Spleen (tissue), 11 donors: Measurements from ENCODE around the gene SPINK8. TPM values are rescaled to one million over a fixed set of nuclear protein-coding genes. Genes with fewer than 3 reads are reported as not detected.

Source experiments
- DNase-seq: peaks from one replicate; pipeline ENCODE4 v3.0.0-alpha.2; 2020
- H3K27ac ChIP-seq, 8 donors: fragments of 200-600 bp; sonication (generic) in 7 of 8; 1 replicate in 4 of 8; 2 replicates in 4 of 8; pipeline versions ENCODE4 v1.5.0 to v1.8.0; 2016 to 2021; ENCODE audit warnings: inconsistent platforms in 4 of 8, mild to moderate bottlenecking in 4 of 8, moderate library complexity in 1 of 8
- H3K27me3 ChIP-seq, 7 donors: fragments of 200-600 bp; sonication (generic) in 6 of 7; replicated peaks in 1 of 7; 1 replicate in 4 of 7; 2 replicates in 3 of 7; pipeline versions ENCODE4 v1.5.0 to v1.8.0; 2016 to 2021; ENCODE audit warnings: inconsistent platforms in 3 of 7, mild to moderate bottlenecking in 1 of 7
- H3K36me3 ChIP-seq, 6 donors: fragments of 200-600 bp; sonication (generic) in 5 of 6; 1 replicate in 4 of 6; 2 replicates in 2 of 6; pipeline versions ENCODE4 v1.5.0 to v1.8.0; 2016 to 2021; ENCODE audit warnings: inconsistent platforms in 2 of 6
- H3K4me1 ChIP-seq, 6 donors: fragments of 200-600 bp; sonication (generic) in 5 of 6; 1 replicate in 3 of 6; 2 replicates in 3 of 6; pipeline versions ENCODE4 v1.5.0 to v1.8.0; 2016 to 2021; ENCODE audit warnings: inconsistent platforms in 3 of 6
- H3K4me3 ChIP-seq, 8 donors: fragments of 200-600 bp; sonication (generic) in 7 of 8; 1 replicate in 4 of 8; 2 replicates in 4 of 8; pipeline versions ENCODE4 v1.5.0 to v1.8.0; 2016 to 2021; ENCODE audit warnings: inconsistent platforms in 4 of 8, mild to moderate bottlenecking in 4 of 8, moderate library complexity in 2 of 8
- H3K9me3 ChIP-seq, 8 donors: fragments of 200-600 bp; sonication (generic) in 7 of 8; 1 replicate in 4 of 8; 2 replicates in 4 of 8; pipeline versions ENCODE4 v1.5.0 to v1.8.0; 2016 to 2021; ENCODE audit warnings: inconsistent platforms in 4 of 8
- POLR2A ChIP-seq, 3 donors: fragments of 450-650 bp; IDR thresholded peaks; one replicate each; pipeline ENCODE4 v1.5.1; 2017; ENCODE audit warnings: antibody characterized with exemption in 3 of 3, mild to moderate bottlenecking in 1 of 3
- POLR2AphosphoS5 ChIP-seq, 3 donors: sonication (generic); formaldehyde crosslinking; IDR thresholded peaks; one replicate each; pipeline ENCODE4 v1.5.1; 2017; ENCODE audit warnings: antibody characterized with exemption in 3 of 3
- WGBS, 5 donors: extraction: QIAGEN DNeasy Blood & Tissue Kit in 3 of 5; methylation state at CpG; one replicate each; pipeline versions ENCODE4 v1.1.5 to v1.1.7; 2013 to 2018; 5-methylcytosine and 5-hydroxymethylcytosine counted together
- intact Hi-C: fragments of 100-400 bp; cut with DNase I; formaldehyde crosslinking; loops from one replicate; pipeline ENCODE4 v1.15.0; 2023; ENCODE audit warnings: low total_unique reads
- polyA plus RNA-seq, 3 donors: library from polyadenylated mRNA; stranded (reverse); fragments of 200-250 nt; gene quantifications; one replicate each; pipeline ENCODE4 v1.2.1, GENCODE V29; 2013
- total RNA-seq, 7 donors: library from RNA; depleted of rRNA in 3 of 7; stranded (reverse); fragments of >200 nt in 3 of 7; fragmentation: NEBNext Ultra II Directional in 4 of 7; extraction: Animal tissue kit (Norgen Biotek cat#: 25700) in 4 of 7; gene quantifications; one replicate each; pipeline versions ENCODE4 v1.1.0 to v1.2.1, GENCODE V29; 2016 to 2021
- TF ChIP-seq, protein P1 (sequence below), 11 experiments: fragments of 200-600 bp in 7 of 11; fragments of 450-650 bp in 4 of 11; sonication (generic) in 4 of 11; IDR thresholded peaks in 8 of 11; conservative IDR thresholded peaks in 3 of 11; 1 replicate in 7 of 11; 2 replicates in 4 of 11; pipeline versions ENCODE4 v1.4.0 to v1.8.0; 2016 to 2021; ENCODE audit warnings: antibody characterized with exemption in 11 of 11, inconsistent platforms in 4 of 11, mild to moderate bottlenecking in 1 of 11
- donor health status: healthy with polysubstance abuse.
- donor health status: DM: no; HTN: no; CAD: no; lungs with moderate emphysema.
- donor health status: DM: no; HTN: no; CAD: no.
- donor health status: Bipolar disorder and iron deficiency.
- donor health status: healthy.
- donor health status: DM: no; HTN: no; CAD: no.
- donor health status: DM: yes; HTN: yes; CAD: no.

SPINK8 gene
- total and polyA plus RNA-seq, 10 donors, result 0.35 to 6.1 (median 0.52) TPM; not detected in 7

DNA sequence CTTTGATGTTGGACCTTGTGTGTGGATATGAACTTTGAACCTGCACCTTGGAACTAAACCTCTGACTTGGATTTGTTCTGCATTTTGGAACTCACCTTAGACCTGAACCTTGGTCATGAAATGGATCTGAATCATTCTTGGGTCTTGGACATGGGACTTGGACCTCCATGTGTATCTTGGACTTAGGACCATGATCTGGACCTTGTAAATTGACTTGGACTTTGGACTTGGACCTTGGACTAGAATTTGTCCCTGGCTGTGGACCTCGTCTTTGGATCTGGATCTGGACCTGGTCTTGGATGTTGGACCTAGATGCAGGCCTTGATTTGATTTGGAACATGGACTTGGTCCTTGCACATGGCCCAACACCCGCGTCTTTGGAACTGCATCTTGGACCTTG lies 47.2 kb downstream of the SPINK8 start:
- H3K4me1 ChIP-seq, result peaks cover 0 to 6% (median 0%) of the 10 kb centered on the region in 6 donors
- peaks cover 0 to 22% (median 6%) of the 10 kb centered on the region in 6 donors for H3K36me3 ChIP-seq
- no peak overlapping the region for H3K4me3 ChIP-seq
- no peak for TF ChIP-seq POLR2A (IDR thresholded peaks at IDR 0.05)
- TF ChIP-seq, protein P1, sequence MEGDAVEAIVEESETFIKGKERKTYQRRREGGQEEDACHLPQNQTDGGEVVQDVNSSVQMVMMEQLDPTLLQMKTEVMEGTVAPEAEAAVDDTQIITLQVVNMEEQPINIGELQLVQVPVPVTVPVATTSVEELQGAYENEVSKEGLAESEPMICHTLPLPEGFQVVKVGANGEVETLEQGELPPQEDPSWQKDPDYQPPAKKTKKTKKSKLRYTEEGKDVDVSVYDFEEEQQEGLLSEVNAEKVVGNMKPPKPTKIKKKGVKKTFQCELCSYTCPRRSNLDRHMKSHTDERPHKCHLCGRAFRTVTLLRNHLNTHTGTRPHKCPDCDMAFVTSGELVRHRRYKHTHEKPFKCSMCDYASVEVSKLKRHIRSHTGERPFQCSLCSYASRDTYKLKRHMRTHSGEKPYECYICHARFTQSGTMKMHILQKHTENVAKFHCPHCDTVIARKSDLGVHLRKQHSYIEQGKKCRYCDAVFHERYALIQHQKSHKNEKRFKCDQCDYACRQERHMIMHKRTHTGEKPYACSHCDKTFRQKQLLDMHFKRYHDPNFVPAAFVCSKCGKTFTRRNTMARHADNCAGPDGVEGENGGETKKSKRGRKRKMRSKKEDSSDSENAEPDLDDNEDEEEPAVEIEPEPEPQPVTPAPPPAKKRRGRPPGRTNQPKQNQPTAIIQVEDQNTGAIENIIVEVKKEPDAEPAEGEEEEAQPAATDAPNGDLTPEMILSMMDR (IDR thresholded peaks at IDR 0.05 in 8 of 11, conservative IDR thresholded peaks at IDR 0.05 in 3 of 11), result no peak
- H3K9me3 ChIP-seq, result peaks cover 0 to 4% (median 0%) of the 10 kb centered on the region in 8 donors
- intact Hi-C loops, result no loop called here
- DNase-seq, result no peak
- WGBS, 5 donors, result 95 to 100% (median 98%) methylated on average over 3 of the region's 3 CpGs
- no peaks in the 10 kb centered on the region for H3K27me3 ChIP-seq
- H3K27ac ChIP-seq, result no peak overlapping the region

DNA sequence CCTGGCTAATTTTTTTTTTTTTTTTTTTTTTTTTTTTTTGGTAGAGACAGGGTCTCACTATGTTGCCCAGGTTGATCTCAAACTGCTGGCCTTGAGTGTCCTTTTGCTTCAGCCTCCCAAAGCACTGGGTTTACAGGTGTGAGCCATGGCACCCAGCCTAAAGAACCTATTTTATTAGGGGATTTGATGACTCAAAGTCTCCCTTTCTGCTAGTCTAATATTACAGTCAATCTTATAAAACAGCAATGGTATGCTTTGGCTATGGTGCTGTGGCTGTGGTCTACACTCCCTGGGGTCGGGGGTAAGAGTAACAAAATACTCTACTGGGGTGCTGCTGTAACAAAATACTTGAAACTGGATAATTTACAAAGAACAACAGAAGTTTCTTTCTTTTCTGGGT lies 47.8 kb downstream of the SPINK8 start:
- DNase-seq, result no peak
- Histone ChIP-seq H3K27me3 (no peaks in the 10 kb centered on the region), H3K36me3 (peaks cover 0 to 17% (median 6%) of the 10 kb centered on the region in 6 donors), H3K9me3 (peaks cover 0 to 4% (median 0%) of the 10 kb centered on the region in 8 donors), H3K4me1 (peaks cover 0 to 6% (median 0%) of the 10 kb centered on the region in 6 donors), H3K27ac (no peak overlapping the region), H3K4me3 (no peak overlapping the region)
- no peak for TF ChIP-seq POLR2AphosphoS5 (IDR thresholded peaks at IDR 0.05)
- TF ChIP-seq, protein P1 (IDR thresholded peaks at IDR 0.05 in 8 of 11, conservative IDR thresholded peaks at IDR 0.05 in 3 of 11), result no peak
- TF ChIP-seq POLR2A (IDR thresholded peaks at IDR 0.05), result no peak
- 84 to 97% (median 93%) methylated on average over 1 of the region's 1 CpG for WGBS, 5 donors
- intact Hi-C loops, result no loop called here

DNA sequence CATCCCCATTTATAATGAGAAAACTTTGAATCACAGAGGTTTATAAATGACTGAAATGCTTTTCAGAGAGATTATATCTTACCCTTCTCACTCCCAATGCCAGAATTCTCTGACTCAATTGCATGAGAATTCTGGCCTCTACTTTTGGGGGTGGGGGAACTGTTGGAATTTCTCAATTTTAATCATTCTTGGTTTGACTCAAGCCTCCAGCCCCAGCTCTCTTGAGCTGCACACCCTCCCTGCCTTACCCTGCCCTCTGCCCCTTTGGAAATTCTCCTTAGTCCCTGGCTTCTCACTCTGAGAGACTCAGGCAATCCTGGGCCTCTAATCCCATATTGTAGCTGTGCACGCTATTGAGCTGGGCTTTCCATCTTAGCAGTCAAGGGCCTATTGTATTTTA lies 48.3 kb downstream of the SPINK8 start:
- H3K27me3 ChIP-seq, result no peaks in the 10 kb centered on the region
- intact Hi-C loops, result no loop called here
- H3K4me1 ChIP-seq, result peaks cover 0 to 6% (median 0%) of the 10 kb centered on the region in 6 donors
- no peak for DNase-seq
- H3K9me3 ChIP-seq, result peaks cover 0 to 4% (median 0%) of the 10 kb centered on the region in 8 donors
- TF ChIP-seq POLR2A (IDR thresholded peaks at IDR 0.05) (no peak), POLR2AphosphoS5 (IDR thresholded peaks at IDR 0.05) (no peak)
- TF ChIP-seq, protein P1 (IDR thresholded peaks at IDR 0.05 in 8 of 11, conservative IDR thresholded peaks at IDR 0.05 in 3 of 11), result no peak
- H3K4me3 ChIP-seq, result no peak overlapping the region
- H3K36me3 ChIP-seq, result peaks cover 0 to 17% (median 6%) of the 10 kb centered on the region in 6 donors
- 94 to 97% (median 96%) methylated on average over 1 of the region's 1 CpG for whole genome bisulfite sequencing, 5 donors
- no peak overlapping the region for H3K27ac ChIP-seq

DNA sequence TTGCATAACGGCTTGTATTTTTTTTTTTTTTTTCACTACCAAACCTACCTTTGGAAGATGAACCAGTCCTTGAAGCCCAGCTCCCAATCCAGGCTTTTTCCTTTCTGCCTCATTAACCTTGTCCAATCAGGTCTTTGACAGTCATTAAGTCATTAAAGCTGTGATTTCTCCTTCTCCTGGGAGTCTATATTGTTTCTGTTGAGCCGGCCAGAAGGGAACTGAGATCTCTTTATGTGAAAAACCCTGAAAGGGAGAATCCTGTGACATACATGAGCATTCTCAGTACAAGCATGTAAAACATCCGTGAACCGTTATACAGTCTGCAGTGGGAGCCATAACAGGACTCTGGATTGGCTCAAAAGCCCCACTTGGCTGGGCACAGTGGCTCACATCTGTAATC lies 52.6 kb downstream of the SPINK8 start:
- no peaks in the 10 kb centered on the region for H3K36me3 ChIP-seq
- no peak for DNase-seq
- intact Hi-C loops, result no loop called here
- H3K9me3 ChIP-seq, result no peaks in the 10 kb centered on the region
- TF ChIP-seq, protein P1 (IDR thresholded peaks at IDR 0.05 in 8 of 11, conservative IDR thresholded peaks at IDR 0.05 in 3 of 11), result no peak
- no peak for TF ChIP-seq POLR2AphosphoS5 (IDR thresholded peaks at IDR 0.05)
- TF ChIP-seq POLR2A (IDR thresholded peaks at IDR 0.05), result no peak
- H3K27ac ChIP-seq, result no peak overlapping the region
- no peaks in the 10 kb centered on the region for H3K27me3 ChIP-seq
- WGBS, 5 donors, result 85 to 92% (median 91%) methylated on average over 4 of the region's 4 CpGs
- H3K4me3 ChIP-seq, result no peak overlapping the region
- H3K4me1 ChIP-seq, result no peaks in the 10 kb centered on the region
